GM21529 (cell line): Measurements from ENCODE around the gene CRHR2.

ENCODE experiments used
- ATAC-seq: cut with Tn5 transposase; IDR thresholded peaks from one replicate; pipeline ENCODE4 v1.9.1; 2021; ENCODE audit not compliant: unreplicated experiment

CRHR2 gene

GRCh38 chr7:30707391-30708357 lies 25.4 kb upstream of the CRHR2 start:
- ATAC-seq: no peak

DNA sequence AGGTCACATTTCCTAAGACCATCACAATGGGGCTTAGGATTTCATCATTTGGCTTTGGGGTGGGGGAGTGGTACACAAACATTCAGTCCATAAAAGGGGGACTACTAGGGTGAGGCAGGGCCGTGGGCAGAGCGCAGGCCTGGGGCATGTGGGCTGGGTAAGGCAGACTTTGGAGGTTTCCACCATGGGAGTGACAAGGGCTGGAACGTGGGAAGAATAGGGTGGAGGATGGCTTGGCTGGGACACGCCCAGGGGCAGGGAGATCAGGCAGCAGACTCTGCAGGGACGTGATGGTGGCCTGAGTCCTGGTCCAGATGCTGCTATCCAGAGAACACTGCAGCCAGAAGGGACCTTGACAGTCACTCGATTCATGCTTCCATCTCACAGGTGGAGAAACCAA lies 24.7 kb upstream of the CRHR2 start:
- no peak for ATAC-seq

DNA sequence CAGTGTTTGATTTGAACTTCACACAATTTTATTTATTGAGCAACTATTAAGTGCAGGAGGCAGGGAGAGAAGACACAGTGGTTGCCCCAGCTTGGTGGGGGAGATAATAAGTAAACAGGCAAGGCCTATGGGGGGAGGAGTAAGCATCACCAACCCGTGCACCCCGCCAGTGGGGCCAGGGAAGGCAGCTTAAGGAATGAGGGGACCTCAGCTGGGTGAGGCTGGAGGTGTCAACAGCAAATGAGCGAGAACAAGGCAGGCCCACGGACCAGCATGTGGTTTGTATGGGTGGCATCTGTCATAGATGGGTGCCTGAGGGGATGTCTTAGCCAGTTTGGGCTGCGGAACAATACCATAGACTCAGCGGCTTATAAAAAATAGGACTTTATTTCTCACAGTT lies 24.1 kb upstream of the CRHR2 start:
- no peak for ATAC-seq

DNA sequence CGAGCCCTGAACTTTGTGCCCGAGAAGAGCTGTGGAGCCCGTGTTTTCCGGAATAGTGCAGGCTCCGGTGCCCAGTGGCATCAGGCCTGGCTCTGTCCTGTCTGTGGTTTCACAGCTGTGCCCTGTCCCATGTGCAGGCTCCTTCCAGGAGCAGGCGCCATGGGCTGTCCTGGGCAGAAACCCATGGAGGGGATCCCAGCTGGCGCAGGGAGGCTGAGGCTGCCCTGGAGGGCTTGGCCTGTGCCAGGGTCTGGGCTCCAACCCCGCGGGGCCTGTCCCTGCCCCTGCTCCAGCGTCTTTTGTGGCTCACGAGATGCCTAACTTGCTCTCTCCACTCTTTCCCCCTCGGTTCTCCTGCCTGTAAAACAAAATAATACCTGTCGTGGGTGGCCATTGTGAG lies 23.3 kb upstream of the CRHR2 start:
- ATAC-seq: no peak

GRCh38 chr7:30705008-30705407 lies 22.8 kb upstream of the CRHR2 start:
- no peak for ATAC-seq

DNA sequence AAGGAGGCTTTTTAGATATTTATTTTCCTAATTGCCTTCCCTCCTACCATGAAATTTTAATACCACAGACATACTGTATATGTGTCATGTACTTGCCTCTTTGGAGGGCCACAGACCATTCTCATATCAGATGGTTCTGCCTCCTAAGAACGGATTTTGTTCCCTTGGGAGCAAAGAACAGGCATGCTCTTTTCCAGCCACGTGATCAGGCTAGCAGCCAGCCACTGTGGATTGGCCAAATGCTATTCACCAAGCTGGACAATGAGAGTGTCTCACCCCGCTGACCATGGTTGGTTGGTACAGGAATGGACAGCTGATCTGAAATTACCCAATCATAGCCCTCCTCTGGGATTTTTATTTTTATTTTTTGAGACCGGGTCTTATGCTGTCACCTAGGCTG lies 21.5 kb upstream of the CRHR2 start:
- no peak for ATAC-seq

DNA sequence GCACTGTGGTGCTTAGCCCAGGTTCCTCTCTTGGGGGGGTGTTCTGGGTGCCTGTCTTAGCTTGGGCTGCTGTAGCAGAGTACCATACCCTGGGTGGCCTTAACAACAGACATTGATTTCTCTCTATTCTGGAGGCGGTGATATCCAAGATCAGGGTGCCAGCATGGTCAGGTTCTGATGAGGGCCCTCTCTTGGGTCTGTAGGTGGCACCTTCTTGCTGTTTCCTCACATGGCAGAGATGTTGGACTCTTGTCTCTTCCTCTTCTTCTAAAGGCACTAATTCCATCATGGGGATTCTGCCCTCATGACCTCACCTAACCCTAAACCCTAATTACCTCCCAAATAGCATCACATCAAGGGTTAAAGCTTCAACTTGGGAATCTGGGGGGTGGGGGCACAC lies 19.9 kb upstream of the CRHR2 start:
- ATAC-seq: no peak

DNA sequence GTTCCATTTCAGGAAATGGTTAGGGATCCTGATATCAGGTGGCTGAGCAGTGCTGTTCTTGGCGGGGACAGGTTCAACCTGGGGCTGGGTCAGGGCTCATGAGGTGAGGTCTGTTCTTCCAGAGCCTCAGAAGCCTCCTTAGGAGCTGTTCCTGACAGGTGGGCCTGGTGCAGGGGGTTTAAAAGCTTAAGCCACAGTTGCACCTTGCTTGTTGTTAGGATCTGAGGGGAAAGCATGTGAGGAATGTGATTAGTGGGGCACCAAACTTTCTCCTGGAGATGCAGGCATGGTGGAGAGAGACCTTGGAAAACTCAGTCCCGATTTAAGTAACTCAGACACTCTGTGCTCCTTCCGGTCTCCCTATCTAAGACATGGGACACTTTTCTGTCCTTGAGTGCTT lies 18.7 kb upstream of the CRHR2 start:
- no peak for ATAC-seq

DNA sequence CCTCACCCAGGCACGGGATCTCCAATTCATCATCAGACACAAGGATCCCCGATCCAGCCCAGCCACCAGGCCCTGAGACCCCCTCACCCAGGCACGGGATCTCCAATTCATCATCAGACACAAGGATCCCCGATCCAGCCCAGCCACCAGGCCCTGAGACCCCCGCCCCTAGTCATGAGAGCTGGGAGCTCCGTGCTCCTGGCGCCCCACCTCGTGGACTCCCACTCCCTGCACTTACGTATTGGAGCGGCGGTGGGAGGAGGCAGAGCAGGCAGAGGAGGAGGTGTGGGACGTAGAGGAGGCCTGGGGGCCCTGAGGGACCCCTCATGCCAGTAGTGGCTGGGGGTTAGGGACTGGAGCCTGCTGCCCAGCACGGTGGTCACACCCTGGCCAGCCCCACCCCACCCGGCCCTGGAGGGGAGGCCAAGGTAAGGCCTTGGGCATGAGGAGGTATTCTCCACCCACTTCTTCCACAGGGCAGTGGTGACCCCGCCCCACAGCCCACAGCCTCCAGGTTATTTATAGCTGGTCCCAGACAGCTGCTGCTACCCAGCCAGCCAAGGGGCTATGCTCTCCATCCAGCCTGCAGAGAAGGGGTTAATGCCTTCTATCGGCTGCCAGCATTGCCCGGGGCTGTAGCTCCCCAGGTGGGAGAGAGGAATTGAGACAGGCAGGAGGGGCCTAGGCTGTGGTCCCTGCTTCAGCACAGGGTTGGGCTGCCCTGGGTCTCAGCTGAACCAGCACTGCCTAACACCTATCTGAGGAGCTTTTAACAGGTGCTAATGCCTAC lies 17.6 kb upstream of the CRHR2 start:
- ATAC-seq: no peak

DNA sequence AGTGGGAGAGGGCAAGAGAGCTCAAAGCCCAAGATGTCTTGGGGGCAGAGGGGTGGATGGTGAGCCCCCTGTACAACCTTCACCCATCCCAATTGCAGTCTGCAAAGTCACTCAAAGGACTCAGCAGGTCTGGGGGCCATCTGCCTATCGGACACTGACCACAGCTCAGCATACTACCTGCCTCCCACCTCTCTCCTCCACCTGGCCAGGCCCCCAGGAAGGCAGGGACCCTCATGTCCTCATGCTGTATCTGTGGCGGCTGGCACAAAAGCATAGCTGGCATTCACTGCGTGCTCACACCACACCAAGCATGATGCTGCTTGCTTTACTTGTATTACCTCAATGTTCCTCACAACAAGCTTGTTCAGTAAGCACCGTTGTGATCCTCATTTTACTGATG lies 16.2 kb upstream of the CRHR2 start:
- no peak for ATAC-seq

DNA sequence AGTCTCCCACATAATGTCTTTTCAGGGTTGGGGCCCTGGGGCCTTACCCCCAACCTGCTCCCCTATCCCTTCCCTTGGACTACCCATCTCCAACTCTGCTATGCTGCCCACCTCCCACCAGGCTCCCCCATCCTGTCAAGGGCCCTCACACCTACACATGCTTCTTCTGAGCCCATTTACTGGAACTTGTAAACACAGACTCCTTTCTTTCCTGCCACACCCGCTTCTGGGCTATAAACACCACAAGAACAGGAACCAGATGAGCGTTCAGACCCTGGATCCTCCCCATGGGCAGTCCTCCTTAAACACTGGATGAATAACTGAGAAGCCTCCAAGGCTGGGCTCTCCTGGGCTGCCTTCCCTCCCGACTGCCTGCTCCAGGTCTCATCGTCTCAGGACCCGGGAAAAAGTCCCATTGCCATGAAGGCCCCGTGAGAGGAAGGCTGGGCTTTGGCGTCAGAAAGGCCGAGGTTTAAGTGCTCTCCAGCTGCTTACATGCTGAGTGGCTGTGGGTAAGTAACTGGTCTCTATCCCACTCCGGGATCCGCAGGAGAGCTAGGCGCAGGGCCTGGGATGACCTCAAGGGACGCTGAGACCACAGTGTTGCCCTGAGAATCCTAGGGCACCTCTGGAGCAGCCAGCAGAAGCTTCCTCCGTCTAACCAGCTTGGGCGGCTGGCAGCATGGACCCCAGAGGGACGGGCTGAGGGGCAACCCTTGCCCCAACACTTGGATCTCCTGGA lies 15.6 kb upstream of the CRHR2 start:
- no peak for ATAC-seq

GRCh38 chr7:30694774-30695721 lies 12.8 kb upstream of the CRHR2 start:
- no peak for ATAC-seq

DNA sequence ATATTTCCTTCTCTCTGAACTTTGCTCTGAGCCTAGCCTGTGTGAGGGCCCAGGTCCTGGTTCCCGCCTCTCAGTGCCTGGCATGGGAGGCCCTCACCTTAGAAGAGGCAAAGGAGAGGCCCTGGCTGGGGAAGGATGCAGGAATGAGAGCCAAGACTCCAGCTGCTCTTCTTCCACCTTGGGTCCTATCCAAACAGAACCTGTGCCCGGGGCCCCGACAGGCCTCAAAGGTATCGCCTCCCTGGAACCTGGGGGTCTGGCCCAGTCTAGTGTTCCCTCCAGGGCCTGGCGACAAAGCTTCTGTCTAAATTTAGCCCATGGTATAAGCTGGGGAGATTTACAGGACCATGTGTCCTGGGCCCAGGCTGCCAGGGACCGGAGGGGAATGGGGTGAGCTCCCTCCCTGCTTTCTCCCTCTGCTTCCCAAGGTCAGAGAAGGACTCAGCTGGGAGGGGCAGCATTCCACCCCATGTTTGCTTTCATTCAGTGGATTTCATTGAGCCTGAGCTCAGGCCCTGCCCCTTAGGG lies 12.0 kb upstream of the CRHR2 start:
- no peak for ATAC-seq

DNA sequence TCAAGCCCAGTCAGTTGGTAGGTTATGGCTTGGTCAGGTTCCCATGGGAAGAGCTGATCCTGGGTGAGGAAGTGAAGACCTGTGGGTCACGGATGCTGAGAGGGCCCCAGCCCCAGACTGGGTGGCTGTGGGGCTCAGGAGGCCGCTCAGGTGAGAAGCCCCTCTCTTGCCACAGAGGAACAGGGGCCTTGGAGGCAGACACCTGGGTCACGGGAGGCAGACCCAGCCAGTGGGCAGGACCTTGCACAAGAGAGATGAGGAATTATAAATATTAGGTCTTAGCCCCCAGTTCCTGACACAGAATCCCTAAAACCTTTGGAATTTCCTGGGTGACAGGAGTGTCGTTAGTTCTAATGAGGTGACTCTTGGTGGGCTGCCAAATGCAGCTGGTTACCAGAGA lies 10.6 kb upstream of the CRHR2 start:
- ATAC-seq: no peak

DNA sequence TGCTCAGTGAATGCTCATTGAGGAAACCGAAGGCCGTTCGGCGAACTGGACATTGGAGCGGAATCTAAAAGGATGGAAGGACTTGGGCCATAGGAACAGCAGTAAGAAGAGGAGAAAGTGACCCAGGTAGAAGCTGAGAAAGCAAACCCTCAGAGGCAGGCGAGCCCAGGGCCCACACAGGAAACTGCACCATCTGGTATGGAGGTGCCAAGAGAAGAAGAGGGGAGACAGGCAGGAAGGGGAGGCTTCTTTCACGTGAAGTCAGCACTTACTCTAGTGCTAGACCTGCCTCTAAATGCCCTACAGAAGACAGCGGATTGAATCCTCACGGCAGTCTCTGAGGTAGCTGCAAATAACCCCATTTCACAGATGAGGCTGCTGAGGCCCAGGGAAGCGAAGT lies 10.2 kb upstream of the CRHR2 start:
- ATAC-seq: no peak

DNA sequence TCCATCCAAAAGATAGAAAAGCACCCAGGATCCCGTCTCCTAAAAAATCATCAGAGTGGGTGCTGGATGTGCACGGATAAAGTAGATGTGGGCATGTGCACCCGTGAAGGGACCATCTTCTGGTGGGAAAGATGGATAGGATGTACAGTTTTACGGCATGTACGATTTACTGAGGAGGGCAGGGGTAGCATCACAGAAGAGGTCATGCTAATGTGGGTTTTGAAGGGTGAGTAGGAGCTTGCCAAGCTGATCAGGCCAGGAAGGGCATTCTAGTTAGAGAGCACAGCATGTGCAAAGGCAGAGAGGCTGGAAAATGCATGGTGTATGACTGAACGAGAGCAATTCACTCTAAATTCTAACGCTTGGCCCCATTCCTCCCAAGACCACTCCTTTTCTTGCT lies 7.8 kb upstream of the CRHR2 start:
- no peak for ATAC-seq

DNA sequence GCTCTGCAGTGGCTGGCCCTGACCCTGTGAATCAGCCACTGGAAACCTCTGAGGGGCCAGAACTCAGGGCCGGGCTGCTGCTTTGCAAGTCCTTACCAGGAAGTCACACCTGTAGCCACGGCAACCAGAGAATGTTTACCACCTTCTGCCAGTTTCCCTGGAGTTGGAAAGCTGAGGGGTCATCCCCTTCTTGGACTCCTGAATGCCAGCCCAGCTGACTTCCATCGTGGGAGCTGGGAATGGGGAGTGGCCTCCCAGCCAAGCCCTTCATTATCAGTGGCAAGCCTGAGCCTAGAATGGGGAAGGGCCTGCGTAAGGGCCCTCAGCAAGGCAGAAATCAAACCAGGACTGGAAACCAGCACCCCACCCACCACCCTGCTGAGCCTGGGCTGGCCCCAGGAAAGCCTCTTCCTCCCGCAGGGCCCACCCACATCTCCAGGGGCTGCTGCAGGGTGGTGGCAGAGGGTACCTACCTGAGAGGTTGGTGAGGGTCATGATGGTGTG lies 6.5 kb upstream of the CRHR2 start:
- no peak for ATAC-seq

- ATAC-seq: no peak
These were observed 5.3 kb upstream of the CRHR2 start for GRCh38 chr7:30687604-30688003.

DNA sequence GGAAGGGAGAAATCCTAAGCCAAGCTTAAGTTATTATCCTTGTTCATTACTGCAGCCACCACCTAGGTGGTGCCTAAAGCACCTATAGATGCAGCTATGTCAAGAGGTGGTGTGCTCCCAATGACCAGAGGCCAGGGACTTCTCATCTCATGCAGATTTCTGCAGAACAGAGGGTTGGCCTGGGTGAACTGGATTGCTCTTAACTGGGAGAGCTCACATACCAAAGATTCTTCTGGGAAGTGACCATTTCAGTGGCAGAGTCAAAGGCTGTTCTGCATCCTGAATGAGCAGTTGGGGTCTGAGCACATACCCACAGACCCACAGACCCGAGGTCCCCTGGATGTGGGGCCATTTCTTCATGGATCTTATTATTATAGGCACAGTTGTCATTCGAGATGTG lies 2.1 kb upstream of the CRHR2 start:
- no peak for ATAC-seq

- no peak for ATAC-seq
These were observed 1.6 kb upstream of the CRHR2 start for GRCh38 chr7:30683816-30684215.
